C4-2B (cell line): ENCODE measurements around the gene GARS1.

ENCODE experiments used
- ZFX ChIP-seq: fragments of 450-650 bp; IDR thresholded peaks from 2 replicates; pipeline ENCODE4 v1.6.1; 2017
- TF ChIP-seq, protein P1 (sequence below): fragments of 450-650 bp; conservative IDR thresholded peaks from 2 replicates; pipeline ENCODE4 v1.5.1; 2017; ENCODE audit warnings: mild to moderate bottlenecking

DNA sequence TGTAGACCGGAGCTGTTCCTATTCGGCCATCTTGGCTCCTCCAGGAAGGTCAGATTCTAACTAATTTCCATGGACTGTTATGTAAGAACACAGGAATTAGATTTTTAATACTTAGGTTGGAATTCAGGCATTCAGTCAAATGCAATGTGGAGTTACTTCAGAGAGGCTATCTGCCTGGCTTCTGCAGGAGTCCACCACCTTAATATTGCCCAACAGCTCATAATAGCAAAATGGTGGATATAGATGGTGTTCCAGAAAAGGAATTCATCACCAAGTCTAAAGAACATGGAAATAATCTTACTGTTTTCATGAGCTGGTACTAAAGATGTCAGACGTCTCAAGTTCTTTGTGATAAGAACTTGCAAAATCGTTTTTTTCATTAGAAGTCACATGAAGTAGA is 48.1 kb downstream of the GARS1 start:
- TF ChIP-seq, protein P1, sequence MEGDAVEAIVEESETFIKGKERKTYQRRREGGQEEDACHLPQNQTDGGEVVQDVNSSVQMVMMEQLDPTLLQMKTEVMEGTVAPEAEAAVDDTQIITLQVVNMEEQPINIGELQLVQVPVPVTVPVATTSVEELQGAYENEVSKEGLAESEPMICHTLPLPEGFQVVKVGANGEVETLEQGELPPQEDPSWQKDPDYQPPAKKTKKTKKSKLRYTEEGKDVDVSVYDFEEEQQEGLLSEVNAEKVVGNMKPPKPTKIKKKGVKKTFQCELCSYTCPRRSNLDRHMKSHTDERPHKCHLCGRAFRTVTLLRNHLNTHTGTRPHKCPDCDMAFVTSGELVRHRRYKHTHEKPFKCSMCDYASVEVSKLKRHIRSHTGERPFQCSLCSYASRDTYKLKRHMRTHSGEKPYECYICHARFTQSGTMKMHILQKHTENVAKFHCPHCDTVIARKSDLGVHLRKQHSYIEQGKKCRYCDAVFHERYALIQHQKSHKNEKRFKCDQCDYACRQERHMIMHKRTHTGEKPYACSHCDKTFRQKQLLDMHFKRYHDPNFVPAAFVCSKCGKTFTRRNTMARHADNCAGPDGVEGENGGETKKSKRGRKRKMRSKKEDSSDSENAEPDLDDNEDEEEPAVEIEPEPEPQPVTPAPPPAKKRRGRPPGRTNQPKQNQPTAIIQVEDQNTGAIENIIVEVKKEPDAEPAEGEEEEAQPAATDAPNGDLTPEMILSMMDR = no peak
- no peak for TF ChIP-seq ZFX
